Measurements from ENCODE around the gene CEACAM3. TPM values are rescaled to one million over a fixed set of nuclear protein-coding genes. Genes with fewer than 3 reads are reported as not detected.

Gene CEACAM3
- total and polyA plus RNA-seq, 4 donors = 0.37 to 0.70 (median 0.59) TPM; not detected in 1

DNA sequence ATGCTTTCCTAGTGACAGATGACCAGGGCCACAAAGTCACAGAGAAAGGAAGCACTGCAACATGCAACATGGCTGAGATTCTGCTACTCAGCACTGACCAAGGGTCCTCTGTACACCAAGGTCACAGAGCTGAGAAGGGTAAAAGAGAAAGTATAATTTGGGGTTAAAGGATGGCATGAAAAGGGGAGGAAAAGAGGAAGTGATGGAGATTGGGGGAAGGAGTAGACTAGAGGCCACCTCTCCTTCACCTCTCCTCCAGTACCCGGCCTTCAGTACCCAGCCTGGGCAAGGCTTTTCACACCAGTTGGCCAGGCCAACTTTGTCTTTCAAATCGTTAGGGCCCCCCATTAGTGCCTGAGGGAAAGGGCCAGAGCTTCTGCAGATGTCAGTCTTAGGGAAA lies 57.4 kb downstream of the CEACAM3 start:
- no peak for DNase-seq (ENCODE audit: low spot score)
- H3K9ac ChIP-seq (ENCODE audit: low read depth in 1 of 2, low read length in 2 of 2) = no peak overlapping the region
- H3K27ac ChIP-seq (ENCODE audit: low read depth in 1 of 2, low read length in 2 of 2) = no peak overlapping the region
- 55% methylated on average over 2 of the region's 2 CpGs for WGBS
- no peaks in the 10 kb centered on the region for H3K36me3 ChIP-seq (ENCODE audit: control insufficient read depth in 4 of 4, insufficient read depth in 3 of 4, low read depth in 1 of 4, low read length in 3 of 4)
- no peak overlapping the region for H3K4me3 ChIP-seq (ENCODE audit: low read depth in 1 of 3, low read length in 3 of 3)
- peaks cover 0 to 1% (median under 1%) of the 10 kb centered on the region in 4 donors for H3K4me1 ChIP-seq (ENCODE audit: control insufficient read depth in 4 of 4, insufficient read depth in 4 of 4, low read length in 3 of 4)
- TF ChIP-seq HNF4A (conservative IDR thresholded peaks at IDR 0.05) (no peak), JUND (IDR thresholded peaks at IDR 0.05) (no peak), NR2F2 (IDR thresholded peaks at IDR 0.05) (no peak), EGR1 (IDR thresholded peaks at IDR 0.05; ENCODE audit: low read depth in 2 of 2) (no peak), FOXA2 (IDR thresholded peaks at IDR 0.05) (no peak), RXRA (IDR thresholded peaks at IDR 0.05) (no peak), TAF1 (conservative IDR thresholded peaks at IDR 0.05) (no peak), YY1 (IDR thresholded peaks at IDR 0.05) (no peak), FOXA1 (IDR thresholded peaks at IDR 0.05) (no peak)
- TF ChIP-seq, protein P1, sequence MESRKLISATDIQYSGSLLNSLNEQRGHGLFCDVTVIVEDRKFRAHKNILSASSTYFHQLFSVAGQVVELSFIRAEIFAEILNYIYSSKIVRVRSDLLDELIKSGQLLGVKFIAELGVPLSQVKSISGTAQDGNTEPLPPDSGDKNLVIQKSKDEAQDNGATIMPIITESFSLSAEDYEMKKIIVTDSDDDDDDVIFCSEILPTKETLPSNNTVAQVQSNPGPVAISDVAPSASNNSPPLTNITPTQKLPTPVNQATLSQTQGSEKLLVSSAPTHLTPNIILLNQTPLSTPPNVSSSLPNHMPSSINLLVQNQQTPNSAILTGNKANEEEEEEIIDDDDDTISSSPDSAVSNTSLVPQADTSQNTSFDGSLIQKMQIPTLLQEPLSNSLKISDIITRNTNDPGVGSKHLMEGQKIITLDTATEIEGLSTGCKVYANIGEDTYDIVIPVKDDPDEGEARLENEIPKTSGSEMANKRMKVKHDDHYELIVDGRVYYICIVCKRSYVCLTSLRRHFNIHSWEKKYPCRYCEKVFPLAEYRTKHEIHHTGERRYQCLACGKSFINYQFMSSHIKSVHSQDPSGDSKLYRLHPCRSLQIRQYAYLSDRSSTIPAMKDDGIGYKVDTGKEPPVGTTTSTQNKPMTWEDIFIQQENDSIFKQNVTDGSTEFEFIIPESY (IDR thresholded peaks at IDR 0.05) = no peak
- TF ChIP-seq, protein P2, sequence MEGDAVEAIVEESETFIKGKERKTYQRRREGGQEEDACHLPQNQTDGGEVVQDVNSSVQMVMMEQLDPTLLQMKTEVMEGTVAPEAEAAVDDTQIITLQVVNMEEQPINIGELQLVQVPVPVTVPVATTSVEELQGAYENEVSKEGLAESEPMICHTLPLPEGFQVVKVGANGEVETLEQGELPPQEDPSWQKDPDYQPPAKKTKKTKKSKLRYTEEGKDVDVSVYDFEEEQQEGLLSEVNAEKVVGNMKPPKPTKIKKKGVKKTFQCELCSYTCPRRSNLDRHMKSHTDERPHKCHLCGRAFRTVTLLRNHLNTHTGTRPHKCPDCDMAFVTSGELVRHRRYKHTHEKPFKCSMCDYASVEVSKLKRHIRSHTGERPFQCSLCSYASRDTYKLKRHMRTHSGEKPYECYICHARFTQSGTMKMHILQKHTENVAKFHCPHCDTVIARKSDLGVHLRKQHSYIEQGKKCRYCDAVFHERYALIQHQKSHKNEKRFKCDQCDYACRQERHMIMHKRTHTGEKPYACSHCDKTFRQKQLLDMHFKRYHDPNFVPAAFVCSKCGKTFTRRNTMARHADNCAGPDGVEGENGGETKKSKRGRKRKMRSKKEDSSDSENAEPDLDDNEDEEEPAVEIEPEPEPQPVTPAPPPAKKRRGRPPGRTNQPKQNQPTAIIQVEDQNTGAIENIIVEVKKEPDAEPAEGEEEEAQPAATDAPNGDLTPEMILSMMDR (IDR thresholded peaks at IDR 0.05; ENCODE audit: low read depth, low read length, missing input control) = no peak
- no peaks in the 10 kb centered on the region for H3K9me3 ChIP-seq (ENCODE audit: control insufficient read depth in 4 of 4, low read length in 3 of 4)
- H3K27me3 ChIP-seq (ENCODE audit: control insufficient read depth in 4 of 4, insufficient read depth in 4 of 4, low read length in 3 of 4) = peaks cover 0 to 2% (median 0%) of the 10 kb centered on the region in 4 donors

DNA sequence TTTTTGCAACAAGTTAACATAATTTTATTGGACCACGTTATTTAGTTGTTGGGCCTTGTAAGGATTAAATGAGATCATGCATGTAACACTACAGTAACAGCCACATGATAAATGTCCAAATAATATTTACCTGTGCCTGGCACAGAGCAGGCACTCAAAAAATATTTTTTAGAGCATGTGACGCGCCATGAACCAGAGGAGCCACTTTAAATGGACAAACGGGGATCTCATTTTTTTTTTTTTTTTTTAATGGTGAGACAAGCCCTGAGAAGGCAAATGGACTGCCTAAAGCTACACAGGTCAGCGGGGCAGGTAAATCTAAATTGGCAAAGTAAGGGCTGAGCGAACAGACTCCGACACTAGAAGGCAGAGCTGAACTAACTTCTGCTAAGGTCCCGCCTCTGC lies 62.8 kb downstream of the CEACAM3 start:
- H3K27me3 ChIP-seq (ENCODE audit: control insufficient read depth in 4 of 4, insufficient read depth in 4 of 4, low read length in 3 of 4) = no peaks in the 10 kb centered on the region
- H3K4me3 ChIP-seq (ENCODE audit: low read depth in 1 of 3, low read length in 3 of 3) = peak overlapping the region in 2 of 3 donors; percentile 21 to 24
- TF ChIP-seq, protein P3, sequence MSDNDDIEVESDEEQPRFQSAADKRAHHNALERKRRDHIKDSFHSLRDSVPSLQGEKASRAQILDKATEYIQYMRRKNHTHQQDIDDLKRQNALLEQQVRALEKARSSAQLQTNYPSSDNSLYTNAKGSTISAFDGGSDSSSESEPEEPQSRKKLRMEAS (IDR thresholded peaks at IDR 0.05) = no peak
- TF ChIP-seq FOXA2 (IDR thresholded peaks at IDR 0.05) = peak; percentile 4
- peak; percentile 50 for TF ChIP-seq FOXA1 (IDR thresholded peaks at IDR 0.05)
- TF ChIP-seq RAD21 (IDR thresholded peaks at IDR 0.05) = peak in 1 of 2 donors; percentile 65
- WGBS = 3% methylated on average over 8 of the region's 8 CpGs
- peaks cover 7 to 28% (median 22%) of the 10 kb centered on the region in 4 donors for H3K36me3 ChIP-seq (ENCODE audit: control insufficient read depth in 4 of 4, insufficient read depth in 3 of 4, low read depth in 1 of 4, low read length in 3 of 4)
- no peaks in the 10 kb centered on the region for H3K9me3 ChIP-seq (ENCODE audit: control insufficient read depth in 4 of 4, low read length in 3 of 4)
- H3K9ac ChIP-seq (ENCODE audit: low read depth in 1 of 2, low read length in 2 of 2) = peak overlapping the region; percentile 52 to 68
- H3K4me1 ChIP-seq (ENCODE audit: control insufficient read depth in 4 of 4, insufficient read depth in 4 of 4, low read length in 3 of 4) = peaks cover 4 to 29% (median 24%) of the 10 kb centered on the region in 4 donors
- H3K27ac ChIP-seq (ENCODE audit: low read depth in 1 of 2, low read length in 2 of 2) = peak overlapping the region; percentile 99 to 100
- DNase-seq (ENCODE audit: low spot score) = no peak

DNA sequence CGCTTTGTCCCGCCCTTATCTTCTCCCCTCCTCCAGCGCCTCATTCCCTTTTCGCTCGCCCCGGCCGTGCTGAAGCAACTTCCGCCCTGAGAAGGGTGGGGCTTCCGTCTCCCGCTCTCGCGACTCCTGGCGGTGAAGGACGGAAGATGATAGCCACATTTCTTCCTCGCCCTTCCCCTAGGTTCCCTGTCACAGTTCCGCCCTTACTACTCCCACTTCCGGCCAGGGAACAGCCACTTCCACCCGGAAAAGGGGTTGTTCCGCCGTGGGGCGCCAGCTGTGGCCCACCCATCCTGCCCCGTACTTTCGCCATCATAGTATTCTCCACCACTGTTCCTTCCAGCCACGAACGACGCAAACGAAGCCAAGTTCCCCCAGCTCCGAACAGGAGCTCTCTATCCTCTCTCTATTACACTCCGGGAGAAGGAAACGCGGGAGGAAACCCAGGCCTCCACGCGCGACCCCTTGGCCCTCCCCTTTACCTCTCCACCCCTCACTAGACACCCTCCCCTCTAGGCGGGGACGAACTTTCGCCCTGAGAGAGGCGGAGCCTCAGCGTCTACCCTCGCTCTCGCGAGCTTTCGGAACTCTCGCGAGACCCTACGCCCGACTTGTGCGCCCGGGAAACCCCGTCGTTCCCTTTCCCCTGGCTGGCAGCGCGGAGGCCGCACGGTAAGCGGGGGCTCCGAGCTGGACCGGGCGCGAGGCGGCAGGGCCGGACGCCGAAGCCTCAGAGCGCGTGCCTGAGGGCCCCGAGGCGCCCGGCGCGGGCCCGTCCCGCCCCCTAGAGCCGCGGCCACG lies 63.4 kb downstream of the CEACAM3 start, which contains the start of gene RPS19:
Gene RPS19 (plus strand): TSS at position 638 of the 801 bp plus-strand sequence. CDS start 520 bp downstream, outside the sequence.
- DNase-seq (ENCODE audit: low spot score) = peak; percentile 99
- Histone ChIP-seq H3K4me3 (ENCODE audit: low read depth in 1 of 3, low read length in 3 of 3) (peak within 1 kb of the TSS; percentile 70 to 92 (median 86)), H3K9ac (ENCODE audit: low read depth in 1 of 2, low read length in 2 of 2) (peak within 1 kb of the TSS; percentile 69 to 88), H3K27me3 (ENCODE audit: control insufficient read depth in 4 of 4, insufficient read depth in 4 of 4, low read length in 3 of 4) (no peaks in the 10 kb centered on the region), H3K36me3 (ENCODE audit: control insufficient read depth in 4 of 4, insufficient read depth in 3 of 4, low read depth in 1 of 4, low read length in 3 of 4) (peaks cover 9 to 33% (median 28%) of the 10 kb centered on the region in 4 donors), H3K27ac (ENCODE audit: low read depth in 1 of 2, low read length in 2 of 2) (peak within 1 kb of the TSS; percentile 99 to 100), H3K9me3 (ENCODE audit: control insufficient read depth in 4 of 4, low read length in 3 of 4) (no peaks in the 10 kb centered on the region), H3K4me1 (ENCODE audit: control insufficient read depth in 4 of 4, insufficient read depth in 4 of 4, low read length in 3 of 4) (peaks cover 4 to 29% (median 24%) of the 10 kb centered on the region in 4 donors)
- under 1% methylated on average over 76 of the region's 76 CpGs for WGBS
- TF ChIP-seq RXRA (IDR thresholded peaks at IDR 0.05) = peak; percentile 72 to 87
- peak; percentile 80 for TF ChIP-seq TAF1 (conservative IDR thresholded peaks at IDR 0.05)
- TF ChIP-seq SP1 (IDR thresholded peaks at IDR 0.05) = peak; percentile 96
- TF ChIP-seq, protein P1 (IDR thresholded peaks at IDR 0.05) = peak; percentile 99
- TF ChIP-seq HNF4G (IDR thresholded peaks at IDR 0.05) = no peak
- peak; percentile 5 for TF ChIP-seq FOXA1 (IDR thresholded peaks at IDR 0.05)
- TF ChIP-seq YY1 (IDR thresholded peaks at IDR 0.05) = peak; percentile 90
- peak in 1 of 2 donors; percentile 70 for TF ChIP-seq RAD21 (IDR thresholded peaks at IDR 0.05)
- TF ChIP-seq EGR1 (IDR thresholded peaks at IDR 0.05; ENCODE audit: low read depth in 2 of 2) = peak; percentile 99
- TF ChIP-seq NR2F2 (IDR thresholded peaks at IDR 0.05) = peak; percentile 99
- TF ChIP-seq, protein P4, sequence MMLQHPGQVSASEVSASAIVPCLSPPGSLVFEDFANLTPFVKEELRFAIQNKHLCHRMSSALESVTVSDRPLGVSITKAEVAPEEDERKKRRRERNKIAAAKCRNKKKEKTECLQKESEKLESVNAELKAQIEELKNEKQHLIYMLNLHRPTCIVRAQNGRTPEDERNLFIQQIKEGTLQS (IDR thresholded peaks at IDR 0.05) = peak; percentile 37

Measured in liver (tissue), 9 donors.